HG02970 (cell line): ENCODE measurements around the gene FCSK.
"Not testable (repeated sequence)": the region's sequence is repeated elsewhere in the genome, so short reads cannot be mapped to it uniquely, and the experiment has no call there.

Source experiments
- ATAC-seq: cut with Tn5 transposase; IDR thresholded peaks from one replicate; pipeline ENCODE4 v1.9.1; 2021; ENCODE audit warnings: mild to moderate bottlenecking, moderate library complexity, moderate number of reproducible peaks; ENCODE audit not compliant: unreplicated experiment, low FRiP score

Gene FCSK

DNA sequence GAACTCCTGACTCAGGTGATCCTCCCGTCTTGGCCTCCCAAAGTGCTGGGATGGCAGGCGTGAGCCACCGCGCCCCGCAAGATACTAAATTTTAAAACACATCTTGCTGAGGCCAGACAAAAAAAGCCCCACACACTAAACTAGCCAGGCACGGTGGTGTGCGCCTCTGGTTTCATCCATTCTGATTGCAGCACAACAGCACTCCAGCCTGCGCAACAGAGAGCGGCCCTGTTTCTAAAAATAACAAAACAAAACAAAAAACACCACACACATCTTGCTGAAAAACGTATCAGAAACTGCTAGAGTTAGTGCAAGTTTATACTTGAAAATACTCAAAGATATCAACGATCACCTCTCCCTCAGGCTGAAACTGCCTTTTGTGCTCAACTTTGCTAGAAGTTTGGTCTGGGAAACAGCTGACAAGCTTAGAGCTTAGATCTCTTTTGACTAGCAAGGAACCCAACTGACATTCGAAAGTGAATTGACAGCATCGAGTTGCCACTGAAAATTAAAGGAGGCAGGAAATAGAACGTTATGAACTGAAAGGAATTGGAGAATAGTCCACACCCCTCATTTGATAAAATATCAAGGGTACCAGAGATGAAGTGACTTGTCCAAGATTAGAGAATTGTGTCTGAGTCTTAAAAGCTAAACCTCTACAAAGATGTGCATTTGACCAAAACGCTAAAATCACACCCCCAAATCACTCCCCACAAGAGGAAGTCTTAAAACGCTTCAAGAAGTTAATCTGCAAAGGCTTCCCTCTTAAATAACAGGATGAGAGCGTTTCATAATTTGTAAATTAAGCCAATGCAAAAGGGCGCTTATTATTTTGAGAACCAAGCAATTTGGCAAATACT lies 68.1 kb downstream of the FCSK start:
- ATAC-seq = no peak

DNA sequence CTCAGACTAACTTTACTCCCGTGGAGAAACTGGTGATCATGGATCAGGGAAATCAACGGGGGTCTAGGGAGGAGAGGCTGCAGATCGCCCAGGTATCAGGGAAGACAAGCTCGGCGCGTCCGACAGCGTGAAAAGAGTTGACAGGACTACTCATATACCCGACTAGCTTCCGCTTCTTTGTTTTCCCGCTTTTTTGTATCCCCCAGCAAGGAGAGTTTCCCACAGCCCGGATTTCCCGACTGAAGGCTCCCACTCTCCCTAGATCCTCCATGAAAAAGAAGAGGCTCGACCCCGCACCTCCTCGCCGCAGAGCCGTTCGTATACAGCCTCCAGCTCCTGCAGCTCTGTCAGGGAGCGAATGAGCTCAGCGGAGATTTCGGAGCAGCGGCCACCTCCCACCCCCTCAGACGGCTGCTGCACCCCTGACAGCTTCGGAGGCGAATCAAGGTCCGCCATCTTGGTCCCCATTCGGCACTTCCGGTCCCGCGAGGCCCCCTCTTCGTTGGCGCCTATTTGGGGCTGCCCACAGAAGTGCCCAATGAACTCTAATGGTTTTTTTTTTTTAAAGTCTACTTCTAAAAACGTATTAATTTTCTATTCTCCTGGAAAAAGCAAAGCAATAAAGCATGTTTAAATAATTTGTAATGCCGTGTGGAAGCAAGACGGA lies 68.8 kb downstream of the FCSK start, which contains the start of gene COG4:
COG4 (minus strand) TSS at position 479 of the 667 bp plus-strand sequence; CDS start at position 468, 11 bp downstream.
- peak; percentile 71 for ATAC-seq

DNA sequence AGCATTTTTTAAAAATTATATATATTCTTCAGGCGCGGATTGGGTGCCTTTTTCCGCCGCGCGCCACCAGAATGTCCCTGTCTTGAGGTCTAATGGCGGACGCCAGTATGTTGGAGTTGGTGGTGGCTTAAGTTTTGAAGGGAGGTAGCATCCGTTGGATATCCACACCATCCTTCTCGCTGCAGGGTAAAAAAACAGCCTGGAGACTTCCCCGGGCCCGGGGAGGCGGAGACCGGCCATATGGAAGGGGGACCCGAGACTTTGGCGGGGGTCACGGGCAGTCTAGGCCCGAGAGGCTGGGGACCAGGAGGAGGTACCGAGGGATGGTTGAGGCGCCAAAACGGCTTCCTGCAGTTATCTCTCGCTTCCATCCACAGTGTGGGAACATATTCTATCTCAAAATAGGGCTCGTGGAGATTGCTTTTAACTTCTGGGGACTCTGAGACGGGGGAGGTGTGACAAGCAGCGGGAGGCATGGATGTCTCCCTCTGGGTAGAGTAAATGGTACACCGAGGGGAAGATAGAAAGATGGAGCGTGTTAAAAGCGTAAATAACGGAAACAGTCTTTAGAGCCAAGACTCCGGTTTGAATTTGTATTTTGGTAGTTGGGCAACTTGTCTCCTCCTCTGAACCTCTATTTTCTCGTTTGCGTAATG lies 69.5 kb downstream of the FCSK start, which contains the start of gene SF3B3:
SF3B3 (plus strand) TSS at position 74 of the 656 bp plus-strand sequence. CDS start 2,841 bp downstream, outside the sequence.
- peak; percentile 59 for ATAC-seq

DNA sequence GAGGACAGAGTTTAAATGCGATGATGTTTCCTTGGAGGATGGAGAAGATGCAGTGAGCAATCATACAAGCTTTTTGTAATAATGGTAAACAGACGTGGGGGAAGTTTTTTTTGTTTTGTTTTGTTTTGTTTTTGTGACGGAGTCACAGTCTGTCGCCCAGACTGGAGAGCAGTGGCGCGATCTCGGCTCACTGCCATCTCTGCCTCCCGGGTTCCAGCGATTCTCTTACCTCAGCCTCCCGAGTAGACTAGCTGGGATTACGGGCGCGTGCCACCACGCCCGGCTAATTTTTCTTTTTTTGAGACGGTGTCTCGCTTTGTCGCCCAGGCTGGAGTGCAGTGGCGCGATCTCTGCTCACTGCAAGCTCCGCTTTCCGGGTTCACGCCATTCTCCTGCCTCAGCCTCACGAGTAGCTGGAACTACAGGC lies 70.0 kb downstream of the FCSK start:
- ATAC-seq = not testable (repeated sequence)

DNA sequence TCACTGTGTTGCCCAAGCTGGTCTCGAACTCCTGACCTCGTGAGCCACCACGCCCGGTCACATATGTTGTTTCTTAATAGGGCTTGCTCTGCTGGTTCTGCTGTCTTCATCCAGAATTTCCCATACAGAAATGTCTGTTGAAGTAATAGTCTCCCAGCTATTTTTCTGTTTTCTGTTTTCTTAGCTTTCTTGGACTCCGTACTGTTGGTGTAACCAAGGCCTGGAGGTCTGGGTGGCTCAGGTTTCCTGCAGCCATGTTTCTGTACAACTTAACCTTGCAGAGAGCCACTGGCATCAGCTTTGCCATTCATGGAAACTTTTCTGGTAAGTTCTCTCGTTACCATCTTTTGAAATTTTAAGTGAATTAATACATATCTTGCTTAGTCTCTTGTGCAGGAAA lies 72.0 kb downstream of the FCSK start:
- ATAC-seq = no peak

DNA sequence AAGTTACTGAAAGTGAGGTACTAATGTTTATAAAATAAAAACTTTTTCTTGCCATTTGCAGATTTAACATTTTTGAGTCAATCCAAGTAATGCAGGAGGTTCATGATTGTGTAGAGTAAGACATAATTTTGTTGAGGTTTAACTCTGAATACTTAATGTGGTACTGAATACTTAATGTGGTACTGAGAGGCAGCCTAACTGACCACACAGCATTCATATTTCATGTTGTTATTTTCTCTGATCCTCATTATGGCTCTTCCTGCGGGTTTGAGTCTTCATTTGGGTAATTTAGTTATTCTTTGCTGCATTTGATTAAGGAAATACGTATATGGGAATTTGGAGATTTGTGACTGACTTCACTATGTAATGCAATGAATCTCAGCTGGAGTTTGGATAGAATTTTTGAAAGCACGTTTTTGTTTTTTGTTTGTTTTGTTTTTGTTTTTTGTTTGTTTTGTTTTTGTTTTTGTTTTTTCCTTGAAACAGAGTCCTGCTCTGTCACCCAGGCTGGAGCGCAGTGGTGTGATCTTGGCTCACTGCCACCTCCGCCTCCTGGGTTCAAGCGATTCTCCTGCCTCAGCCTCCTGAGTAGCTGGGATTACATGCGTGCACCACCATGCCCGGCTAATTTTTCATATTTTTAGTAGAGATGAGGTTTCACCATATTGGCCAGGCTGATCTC lies 73.1 kb downstream of the FCSK start:
- ATAC-seq = no peak

DNA sequence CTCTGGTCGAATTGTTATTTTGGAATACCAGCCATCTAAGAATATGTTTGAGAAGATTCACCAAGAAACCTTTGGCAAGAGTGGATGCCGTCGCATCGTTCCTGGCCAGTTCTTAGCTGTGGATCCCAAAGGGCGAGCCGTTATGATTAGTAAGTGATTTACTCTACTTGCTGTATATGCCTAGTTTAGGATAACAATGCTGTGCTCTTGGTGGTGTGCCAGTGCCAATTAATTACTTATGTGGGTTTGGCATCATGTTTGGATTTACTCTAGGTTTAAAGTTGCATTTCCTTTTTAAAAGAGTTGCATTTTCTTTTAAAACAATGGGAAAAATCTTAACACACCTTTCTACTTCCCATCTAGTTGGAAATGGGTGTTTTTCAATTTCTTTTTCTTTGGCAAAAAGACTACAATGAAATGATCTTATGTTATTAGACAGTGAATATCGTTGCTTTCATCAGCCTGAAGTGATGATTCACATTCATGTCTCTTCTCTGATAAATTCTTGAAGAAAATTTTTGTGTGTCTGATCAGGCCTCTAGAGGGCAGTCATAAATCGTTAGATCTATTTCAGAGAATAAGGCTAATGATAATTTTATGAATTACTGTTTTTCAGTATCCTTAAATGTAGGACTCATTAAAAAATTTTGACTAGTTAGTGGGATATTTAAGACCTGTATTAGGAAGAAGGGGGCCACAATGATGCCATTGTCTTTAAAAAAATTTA lies 74.8 kb downstream of the FCSK start:
- no peak for ATAC-seq
